ENCODE results near the gene C4BPB.

Gene C4BPB

DNA sequence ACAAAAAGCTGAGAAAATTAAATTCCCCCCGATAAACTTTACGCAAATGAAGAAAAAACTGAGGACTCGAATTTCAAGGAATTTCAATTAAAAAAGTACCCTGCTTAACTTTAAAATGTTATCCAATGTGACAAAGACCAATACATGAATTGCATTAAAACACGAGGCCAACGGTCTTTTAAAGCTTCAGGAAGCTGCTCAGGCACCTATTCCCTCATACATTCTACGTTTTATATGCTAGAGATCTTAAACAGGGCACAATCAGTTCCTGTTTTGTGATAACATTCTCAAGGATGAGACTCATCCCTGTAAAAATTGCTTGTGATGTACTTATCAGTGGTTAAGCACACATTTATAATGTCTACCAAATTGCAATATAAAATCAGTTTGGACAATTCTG, 40.6 kb upstream of the C4BPB start:
- H3K4me3 ChIP-seq (ENCODE audit: low read depth, low read length) = no peak overlapping the region

DNA sequence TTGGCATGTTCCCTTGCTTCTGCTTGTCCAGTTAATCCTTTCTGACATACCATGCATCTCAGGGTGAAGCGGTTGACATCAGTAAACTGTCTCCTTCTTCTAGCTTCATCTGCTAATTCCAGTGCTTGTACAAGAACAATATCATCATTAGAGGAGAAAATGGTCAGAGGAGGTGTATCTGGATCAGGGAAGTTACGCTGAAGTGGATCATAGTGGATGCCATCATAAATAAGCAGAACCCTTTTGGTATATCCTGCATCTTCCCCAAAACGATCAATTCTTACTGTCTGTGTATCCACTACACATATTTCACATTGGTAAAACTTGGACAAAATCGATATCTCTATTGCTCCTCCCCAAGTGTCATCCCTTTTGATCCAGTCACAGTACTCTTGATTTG, 39.6 kb upstream of the C4BPB start:
- no peak for DNase-seq
- Histone ChIP-seq H3K27me3 (peaks cover 4% of the 10 kb centered on the region; the same call in 1 of the 2 replicates), H3K9me3 (no peaks in the 10 kb centered on the region), H3K4me3 (ENCODE audit: low read depth, low read length) (no peak overlapping the region), H3K4me1 (peaks cover 6% of the 10 kb centered on the region), H3K36me3 (peaks cover 17% of the 10 kb centered on the region)
- TF ChIP-seq, protein P1, sequence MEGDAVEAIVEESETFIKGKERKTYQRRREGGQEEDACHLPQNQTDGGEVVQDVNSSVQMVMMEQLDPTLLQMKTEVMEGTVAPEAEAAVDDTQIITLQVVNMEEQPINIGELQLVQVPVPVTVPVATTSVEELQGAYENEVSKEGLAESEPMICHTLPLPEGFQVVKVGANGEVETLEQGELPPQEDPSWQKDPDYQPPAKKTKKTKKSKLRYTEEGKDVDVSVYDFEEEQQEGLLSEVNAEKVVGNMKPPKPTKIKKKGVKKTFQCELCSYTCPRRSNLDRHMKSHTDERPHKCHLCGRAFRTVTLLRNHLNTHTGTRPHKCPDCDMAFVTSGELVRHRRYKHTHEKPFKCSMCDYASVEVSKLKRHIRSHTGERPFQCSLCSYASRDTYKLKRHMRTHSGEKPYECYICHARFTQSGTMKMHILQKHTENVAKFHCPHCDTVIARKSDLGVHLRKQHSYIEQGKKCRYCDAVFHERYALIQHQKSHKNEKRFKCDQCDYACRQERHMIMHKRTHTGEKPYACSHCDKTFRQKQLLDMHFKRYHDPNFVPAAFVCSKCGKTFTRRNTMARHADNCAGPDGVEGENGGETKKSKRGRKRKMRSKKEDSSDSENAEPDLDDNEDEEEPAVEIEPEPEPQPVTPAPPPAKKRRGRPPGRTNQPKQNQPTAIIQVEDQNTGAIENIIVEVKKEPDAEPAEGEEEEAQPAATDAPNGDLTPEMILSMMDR (IDR thresholded peaks at IDR 0.05; ENCODE audit: low read depth, low read length) = no peak

More for the DNA sequence above, 40.6 kb upstream of the C4BPB start:
- TF ChIP-seq, protein P1 (IDR thresholded peaks at IDR 0.05; ENCODE audit: low read depth, low read length) = no peak
- H3K9me3 ChIP-seq = no peaks in the 10 kb centered on the region
- H3K4me1 ChIP-seq = peaks cover 6% of the 10 kb centered on the region
- H3K36me3 ChIP-seq = peaks cover 17% of the 10 kb centered on the region
- no peaks in the 10 kb centered on the region for H3K27me3 ChIP-seq
- no peak for DNase-seq

DNA sequence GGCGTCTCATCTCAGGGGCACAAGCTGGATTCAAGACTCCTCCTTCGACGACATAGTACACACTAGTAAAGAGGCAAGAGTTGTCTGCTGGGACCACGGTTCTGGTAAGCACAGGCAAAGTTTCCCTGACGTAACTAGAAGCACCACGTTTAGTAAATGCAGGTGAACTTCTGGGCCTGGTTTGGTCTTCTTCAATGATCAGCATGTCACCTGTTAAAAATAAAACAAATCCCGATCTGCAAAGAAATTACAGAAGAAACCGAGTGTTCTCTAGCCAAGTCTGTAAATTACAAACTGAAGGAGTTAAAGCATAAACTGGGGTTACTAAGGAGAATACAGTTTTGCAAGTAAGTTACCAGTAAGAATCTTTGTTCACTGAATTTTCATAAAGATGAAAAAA, 39.1 kb upstream of the C4BPB start:
- TF ChIP-seq, protein P1 (IDR thresholded peaks at IDR 0.05; ENCODE audit: low read depth, low read length) = no peak
- Histone ChIP-seq H3K36me3 (peaks cover 17% of the 10 kb centered on the region), H3K9me3 (no peaks in the 10 kb centered on the region), H3K4me1 (peaks cover 6% of the 10 kb centered on the region), H3K4me3 (ENCODE audit: low read depth, low read length) (peak overlapping the region; percentile 95), H3K27me3 (peaks cover 6% of the 10 kb centered on the region)
- DNase-seq = no peak

DNA sequence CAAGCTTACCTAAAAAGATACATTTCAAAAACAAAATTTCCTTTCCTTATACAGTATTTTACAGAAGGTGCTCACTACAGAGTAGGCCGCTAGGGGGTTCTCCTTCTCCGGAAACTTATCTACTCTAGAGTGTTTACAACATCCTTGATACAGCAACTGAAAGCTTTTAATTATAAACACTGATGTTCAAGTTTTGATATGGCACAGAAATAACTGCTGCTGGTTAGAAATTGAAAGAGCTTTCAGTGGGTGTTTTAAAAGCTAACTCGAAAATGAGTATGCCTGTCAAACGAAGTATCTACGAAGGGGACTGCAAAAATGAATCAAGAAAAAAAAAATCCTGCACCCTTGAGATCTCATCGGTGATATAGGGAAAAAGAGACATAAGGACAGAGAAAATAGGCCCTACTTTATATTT, 38.7 kb upstream of the C4BPB start:
- H3K27me3 ChIP-seq = peaks cover 11% of the 10 kb centered on the region
- no peaks in the 10 kb centered on the region for H3K9me3 ChIP-seq
- peak overlapping the region; percentile 95 for H3K4me3 ChIP-seq (ENCODE audit: low read depth, low read length)
- H3K4me1 ChIP-seq = peaks cover 6% of the 10 kb centered on the region
- DNase-seq = peak; percentile 47
- TF ChIP-seq, protein P1 (IDR thresholded peaks at IDR 0.05; ENCODE audit: low read depth, low read length) = peak; percentile 89
- peaks cover 17% of the 10 kb centered on the region for H3K36me3 ChIP-seq

DNA sequence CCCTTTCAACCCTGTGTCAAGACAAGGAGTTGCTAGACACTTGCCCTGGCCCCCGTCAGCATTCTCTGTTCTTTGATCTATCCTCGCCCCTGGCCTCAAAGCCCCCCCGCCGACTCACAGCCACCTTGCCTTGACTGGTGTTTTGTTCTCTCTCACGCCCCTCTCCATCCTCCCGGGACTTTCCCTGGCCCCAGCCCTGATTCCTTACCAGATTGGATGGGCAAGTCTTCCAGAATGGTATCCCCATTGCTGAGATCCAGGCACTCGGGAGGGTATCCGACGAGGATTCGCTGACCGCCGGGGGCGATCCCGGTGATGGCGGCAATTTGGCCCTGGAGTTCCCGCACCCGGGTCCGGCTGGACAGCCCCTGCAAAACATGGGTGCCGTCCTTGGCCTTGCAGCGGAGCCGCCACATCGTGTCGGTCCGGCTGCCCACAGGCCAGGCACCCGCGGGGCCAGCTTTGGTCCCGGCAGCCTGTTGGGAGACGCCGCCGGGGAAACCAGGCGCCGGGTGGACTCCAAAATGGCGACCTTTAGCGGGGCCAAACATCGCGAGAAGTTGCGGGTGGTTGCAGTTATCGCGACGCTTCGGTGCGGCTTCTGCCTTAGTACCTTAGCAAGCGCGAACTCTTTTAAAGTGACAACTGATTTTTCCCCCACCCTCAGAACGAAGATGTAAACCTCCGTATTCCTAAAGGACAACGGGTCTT, 38.0 kb upstream of the C4BPB start:
- TF ChIP-seq, protein P1 (IDR thresholded peaks at IDR 0.05; ENCODE audit: low read depth, low read length) = no peak
- peak; percentile 94 for DNase-seq
- peak overlapping the region; percentile 95 for H3K4me3 ChIP-seq (ENCODE audit: low read depth, low read length)
- peaks cover 17% of the 10 kb centered on the region for H3K36me3 ChIP-seq
- no peaks in the 10 kb centered on the region for H3K9me3 ChIP-seq
- peaks cover 6% of the 10 kb centered on the region for H3K4me1 ChIP-seq
- peaks cover 12% of the 10 kb centered on the region for H3K27me3 ChIP-seq

DNA sequence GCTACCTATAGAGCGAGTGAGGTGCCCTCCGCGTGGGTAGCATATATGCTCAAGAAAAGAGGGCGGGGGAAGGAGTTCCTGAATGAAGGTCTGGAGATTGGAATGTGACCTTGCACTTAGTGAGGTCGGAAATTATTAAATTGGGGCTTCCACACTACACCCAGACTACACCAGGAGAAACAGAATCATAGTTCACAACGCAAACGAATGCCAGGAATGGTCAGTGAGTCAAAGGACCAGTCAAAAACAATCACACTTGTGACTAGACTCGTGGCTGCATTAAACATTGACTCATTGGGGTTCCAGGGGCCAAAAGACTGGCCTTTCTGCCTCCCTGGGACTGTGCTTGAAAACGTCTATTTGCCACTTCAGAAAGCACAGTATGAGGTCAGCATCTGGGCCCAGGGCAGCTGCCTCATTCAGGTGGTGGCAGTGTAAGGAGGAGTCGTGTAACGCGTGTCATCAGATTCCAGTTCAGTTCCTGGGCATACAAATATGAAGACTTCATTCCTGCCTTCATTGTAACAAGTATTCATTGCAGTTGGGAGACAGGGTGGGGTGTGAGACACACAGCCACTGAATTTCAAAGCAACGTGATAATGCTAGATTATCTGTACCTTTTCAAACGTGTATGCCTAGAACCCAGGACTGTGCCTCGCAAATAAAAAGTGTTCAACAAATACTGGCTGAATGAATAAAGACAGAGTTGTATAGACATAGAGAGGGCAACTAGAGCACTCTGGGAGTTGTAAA, 37.3 kb upstream of the C4BPB start, which contains the start of gene YOD1:
TSS of gene YOD1 (minus strand) at position 18 of the 753 bp plus-strand sequence. CDS start 178 bp downstream, outside the sequence.
- DNase-seq = no peak
- no peaks in the 10 kb centered on the region for H3K9me3 ChIP-seq
- peaks cover 6% of the 10 kb centered on the region for H3K4me1 ChIP-seq
- TF ChIP-seq, protein P1 (IDR thresholded peaks at IDR 0.05; ENCODE audit: low read depth, low read length) = no peak
- peaks cover 17% of the 10 kb centered on the region for H3K36me3 ChIP-seq
- H3K27me3 ChIP-seq = peaks cover 19% of the 10 kb centered on the region
- H3K4me3 ChIP-seq (ENCODE audit: low read depth, low read length) = peak within 1 kb of the TSS; percentile 95
